HL-60 (cell line): ENCODE results near the gene CDC37.
"Not testable (repeated sequence)": the region's sequence is repeated elsewhere in the genome, so short reads cannot be mapped to it uniquely, and the experiment has no call there.

Experiments used
- CTCF ChIP-seq: IDR thresholded peaks from one replicate; pipeline ENCODE4 v1.5.1; 2011; ENCODE audit warnings: low read length, control low read depth, inconsistent platforms; ENCODE audit not compliant: insufficient read depth
- POLR2AphosphoS5 ChIP-seq: IDR thresholded peaks from 2 replicates; pipeline ENCODE4 v1.6.1; 2012; ENCODE audit warnings: low read depth
- REST ChIP-seq: IDR thresholded peaks from 2 replicates; pipeline ENCODE4 v1.6.1; 2012; ENCODE audit warnings: low read depth; ENCODE audit not compliant: insufficient replicate concordance
- SPI1 ChIP-seq: IDR thresholded peaks from 2 replicates; pipeline ENCODE4 v1.6.1; 2012; ENCODE audit warnings: low read depth, mild to moderate bottlenecking, borderline replicate concordance

GRCh38 chr19:10399340-10399739 is 4.0 kb downstream of the CDC37 start:
- not testable (repeated sequence) for TF ChIP-seq POLR2AphosphoS5, REST, CTCF, SPI1
